ENCODE data around the gene TMEM255B. TPM values are rescaled to one million over a fixed set of nuclear protein-coding genes. Genes with fewer than 3 reads are reported as not detected.
"Not testable (repeated sequence)": the region's sequence is repeated elsewhere in the genome, so short reads cannot be mapped to it uniquely, and the experiment has no call there.

TMEM255B gene
- polyA plus RNA-seq, 6 donors from 2014 or later: 0.05 to 1.5 (median 0.65) TPM

DNA sequence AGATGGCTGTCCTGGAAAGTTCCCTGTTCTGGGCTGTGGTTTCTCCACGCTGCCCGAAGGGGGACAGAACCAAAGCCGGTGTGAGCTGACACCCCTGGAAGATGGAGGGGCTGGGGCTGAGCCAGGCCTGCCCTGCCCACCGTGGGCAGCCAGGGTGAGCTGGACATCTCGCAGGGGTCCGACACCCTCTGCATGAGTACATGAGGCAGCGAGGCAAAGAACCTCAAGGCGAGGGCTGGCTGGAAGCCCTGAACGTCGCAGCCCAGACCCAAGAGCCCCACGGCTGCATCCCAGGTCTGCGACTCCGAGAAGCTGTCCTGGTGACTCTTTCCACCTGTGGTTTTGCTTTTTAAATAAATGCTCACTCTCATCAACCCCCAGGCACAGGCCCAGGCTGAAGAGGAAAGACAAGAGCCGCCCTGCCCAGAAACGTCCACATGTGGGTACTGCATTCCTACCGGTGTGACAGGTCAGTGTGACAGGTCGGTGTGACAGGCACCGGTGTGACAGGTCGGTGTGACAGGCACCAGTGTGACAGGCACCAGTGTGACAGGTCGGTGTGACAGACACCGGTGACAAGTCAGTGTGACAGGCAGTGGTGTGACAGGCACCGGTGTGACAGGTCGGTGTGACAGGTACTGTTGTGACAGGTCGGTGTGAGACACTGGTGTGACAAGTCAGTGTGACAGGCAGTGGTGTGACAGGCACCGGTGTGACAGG is 74.2 kb downstream of the TMEM255B start:
- ATAC-seq (ENCODE audit: low read depth in 2 of 2): no peak
- Mint-ChIP-seq H3K4me1 (peaks cover 2 to 14% (median 5%) of the 10 kb centered on the region in 3 donors), H3K4me3 (no peak overlapping the region), H3K27me3 (no peaks in the 10 kb centered on the region), H3K9me3 (peaks cover 0 to 2% (median 0%) of the 10 kb centered on the region in 7 donors), H3K36me3 (no peaks in the 10 kb centered on the region), H3K27ac (no peak overlapping the region)
- DNase-seq: no peak

DNA sequence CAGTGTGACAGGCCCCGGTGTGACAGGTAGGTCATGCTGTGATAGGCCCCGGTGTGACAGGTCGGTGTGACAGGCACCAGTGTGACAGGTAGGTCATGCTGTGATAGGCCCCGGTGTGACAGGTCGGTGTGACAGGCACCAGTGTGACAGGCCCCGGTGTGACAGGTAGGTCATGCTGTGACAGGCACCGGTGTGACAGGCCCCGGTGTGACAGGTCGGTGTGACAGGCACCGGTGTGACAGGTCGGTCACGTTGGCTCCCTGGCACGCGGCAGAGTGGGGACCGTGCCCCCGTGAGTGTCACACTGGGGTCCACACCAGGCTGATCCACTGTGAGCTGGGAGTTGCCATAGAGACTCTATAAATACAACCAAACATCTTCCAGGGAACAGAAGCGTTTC is 75.0 kb downstream of the TMEM255B start:
- ATAC-seq (ENCODE audit: low read depth in 2 of 2); H3K27me3 Mint-ChIP-seq; H3K27ac Mint-ChIP-seq; DNase-seq; H3K36me3 Mint-ChIP-seq; H3K9me3 Mint-ChIP-seq; H3K4me3 Mint-ChIP-seq: not testable (repeated sequence)
- H3K4me1 Mint-ChIP-seq: peaks cover 2 to 14% (median 5%) of the 10 kb centered on the region in 3 donors

DNA sequence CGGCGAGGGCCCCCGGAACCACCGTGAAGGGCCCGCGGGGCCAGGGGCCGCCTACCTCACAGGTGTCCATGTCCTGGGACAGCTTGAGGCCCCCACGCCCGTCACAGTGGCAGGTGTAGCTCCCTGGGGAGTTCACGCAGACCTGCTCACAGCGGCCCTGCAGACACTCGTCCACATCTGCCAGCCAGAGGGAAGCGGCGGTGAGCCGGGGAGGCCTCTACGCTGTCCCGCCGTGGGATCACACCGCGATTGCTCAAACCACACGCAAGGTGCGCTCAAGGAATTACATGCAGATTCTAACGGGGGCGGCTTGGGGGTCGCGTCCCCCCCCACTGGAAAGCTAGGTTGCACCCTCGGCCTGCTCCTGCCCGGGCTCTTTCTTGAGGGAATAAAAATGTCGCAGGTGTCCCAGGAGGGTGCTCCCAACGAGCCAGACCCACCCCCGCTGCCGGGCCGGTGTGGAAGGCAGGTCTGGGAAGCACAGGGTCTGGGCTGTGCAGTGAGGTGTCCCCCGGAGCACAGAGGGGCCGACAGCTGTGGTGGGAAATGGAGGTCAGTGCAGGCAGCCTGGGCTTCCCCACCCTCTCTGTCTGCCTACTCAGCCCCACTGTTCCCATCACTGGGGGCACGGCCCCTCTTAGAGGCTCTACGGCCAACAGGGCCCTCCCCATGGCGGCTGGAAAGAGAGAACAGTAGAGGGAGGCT is 75.6 kb downstream of the TMEM255B start:
- peaks cover 2 to 14% (median 5%) of the 10 kb centered on the region in 3 donors for H3K4me1 Mint-ChIP-seq
- no peaks in the 10 kb centered on the region for H3K27me3 Mint-ChIP-seq
- peaks cover 0 to 2% (median 0%) of the 10 kb centered on the region in 7 donors for H3K9me3 Mint-ChIP-seq
- ATAC-seq (ENCODE audit: low read depth in 2 of 2): no peak
- no peak overlapping the region for H3K4me3 Mint-ChIP-seq
- H3K27ac Mint-ChIP-seq: peak overlapping the region in 1 of 6 donors; percentile 16
- H3K36me3 Mint-ChIP-seq: no peaks in the 10 kb centered on the region
- no peak for DNase-seq

GRCh38 chr13:113835461-113836270 is 76.6 kb downstream of the TMEM255B start:
- H3K27me3 Mint-ChIP-seq: no peaks in the 10 kb centered on the region
- DNase-seq (no peak), ATAC-seq (ENCODE audit: low read depth in 2 of 2) (no peak)
- H3K4me1 Mint-ChIP-seq: peaks cover 2 to 14% (median 5%) of the 10 kb centered on the region in 3 donors
- no peaks in the 10 kb centered on the region for H3K36me3 Mint-ChIP-seq
- peak overlapping the region in 2 of 6 donors; percentile 73 to 93 for H3K27ac Mint-ChIP-seq
- peaks cover 0 to 2% (median 0%) of the 10 kb centered on the region in 7 donors for H3K9me3 Mint-ChIP-seq
- peak overlapping the region in 1 of 8 donors; percentile 47 for H3K4me3 Mint-ChIP-seq

DNA sequence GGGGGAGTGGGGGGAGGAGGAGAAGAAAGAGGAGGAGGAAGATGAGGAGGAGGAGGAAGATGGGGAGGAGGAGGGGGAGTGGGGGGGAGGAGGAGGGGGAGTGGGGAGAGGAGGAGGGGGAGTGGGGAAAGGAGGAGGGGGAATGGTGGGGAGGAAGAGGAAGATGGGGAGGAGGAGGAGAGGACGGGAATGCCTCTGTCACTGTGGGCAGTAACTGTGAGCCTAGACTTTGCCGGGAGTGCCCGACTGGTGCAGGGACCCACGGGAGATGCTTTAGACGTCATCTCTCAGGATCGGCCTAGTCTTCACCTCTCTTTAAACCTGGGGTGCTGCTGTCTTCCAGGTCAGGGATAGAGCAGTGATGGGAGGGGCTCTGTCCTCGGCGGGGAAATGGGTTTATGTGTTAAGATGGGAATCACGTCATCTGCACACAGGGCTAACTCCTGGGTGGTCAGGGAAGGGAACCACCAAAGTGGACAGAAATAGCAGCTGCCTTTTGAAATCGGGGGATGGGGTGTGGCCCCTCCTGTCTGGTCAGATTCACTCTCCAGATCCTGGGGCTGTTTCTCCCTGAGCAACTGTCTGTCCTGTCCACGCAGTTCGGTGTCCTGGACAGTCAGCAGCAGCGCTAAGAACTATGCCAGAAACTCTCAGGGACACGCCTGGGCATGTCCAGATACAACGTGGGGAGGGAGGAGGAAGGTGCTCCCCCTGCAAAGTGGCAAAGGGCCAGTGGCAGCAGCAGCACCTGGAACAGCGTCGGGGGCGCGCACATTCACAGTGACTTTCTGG is 77.9 kb downstream of the TMEM255B start:
- Mint-ChIP-seq H3K4me3 (no peak overlapping the region), H3K36me3 (no peaks in the 10 kb centered on the region), H3K9me3 (peaks cover 0 to 2% (median 0%) of the 10 kb centered on the region in 7 donors), H3K27ac (peak overlapping the region in 3 of 6 donors; percentile 60 to 78 (median 68)), H3K4me1 (peaks cover 5 to 21% (median 6%) of the 10 kb centered on the region in 3 donors), H3K27me3 (no peaks in the 10 kb centered on the region)
- DNase-seq (no peak), ATAC-seq (ENCODE audit: low read depth in 2 of 2) (no peak)

- Mint-ChIP-seq H3K27me3 (no peaks in the 10 kb centered on the region), H3K27ac (peak overlapping the region in 3 of 6 donors; percentile 60 to 78 (median 68)), H3K9me3 (peaks cover 0 to 2% (median 0%) of the 10 kb centered on the region in 7 donors), H3K36me3 (no peaks in the 10 kb centered on the region), H3K4me1 (peaks cover 5 to 23% (median 12%) of the 10 kb centered on the region in 3 donors), H3K4me3 (no peak overlapping the region)
- ATAC-seq (ENCODE audit: low read depth in 2 of 2): no peak
- DNase-seq: no peak
Measured at GRCh38 chr13:113837560-113838355, 78.7 kb downstream of the TMEM255B start.

DNA sequence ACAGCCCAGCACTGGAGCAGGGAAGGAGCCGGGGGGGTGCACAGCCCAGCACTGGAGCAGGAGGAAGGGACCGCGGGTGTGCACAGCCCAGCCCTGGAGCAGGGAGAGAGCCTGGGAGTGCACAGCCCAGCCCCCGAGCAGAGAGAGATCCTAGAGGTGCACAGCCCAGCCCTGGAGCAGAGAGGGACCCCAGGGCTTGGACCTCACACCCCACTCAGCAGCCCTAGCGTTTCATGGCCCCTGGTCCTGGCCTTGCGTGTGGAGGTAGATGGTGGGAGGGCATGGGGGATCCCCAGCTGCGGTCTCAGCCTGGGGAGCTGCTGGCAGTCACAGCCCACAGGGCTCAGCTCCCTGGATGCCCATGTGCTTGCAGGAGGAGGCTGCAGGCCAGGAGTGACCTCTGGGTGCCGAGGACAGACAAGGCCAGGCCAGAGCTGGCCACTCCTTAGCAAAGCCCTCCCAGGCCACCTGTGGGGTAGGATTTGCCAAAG is 79.7 kb downstream of the TMEM255B start:
- Mint-ChIP-seq H3K4me3 (no peak overlapping the region), H3K9me3 (peaks cover 0 to 2% (median 0%) of the 10 kb centered on the region in 7 donors), H3K27ac (no peak overlapping the region), H3K4me1 (peaks cover 5 to 23% (median 12%) of the 10 kb centered on the region in 3 donors), H3K36me3 (no peaks in the 10 kb centered on the region), H3K27me3 (no peaks in the 10 kb centered on the region)
- ATAC-seq (ENCODE audit: low read depth in 2 of 2) (no peak), DNase-seq (no peak)

DNA sequence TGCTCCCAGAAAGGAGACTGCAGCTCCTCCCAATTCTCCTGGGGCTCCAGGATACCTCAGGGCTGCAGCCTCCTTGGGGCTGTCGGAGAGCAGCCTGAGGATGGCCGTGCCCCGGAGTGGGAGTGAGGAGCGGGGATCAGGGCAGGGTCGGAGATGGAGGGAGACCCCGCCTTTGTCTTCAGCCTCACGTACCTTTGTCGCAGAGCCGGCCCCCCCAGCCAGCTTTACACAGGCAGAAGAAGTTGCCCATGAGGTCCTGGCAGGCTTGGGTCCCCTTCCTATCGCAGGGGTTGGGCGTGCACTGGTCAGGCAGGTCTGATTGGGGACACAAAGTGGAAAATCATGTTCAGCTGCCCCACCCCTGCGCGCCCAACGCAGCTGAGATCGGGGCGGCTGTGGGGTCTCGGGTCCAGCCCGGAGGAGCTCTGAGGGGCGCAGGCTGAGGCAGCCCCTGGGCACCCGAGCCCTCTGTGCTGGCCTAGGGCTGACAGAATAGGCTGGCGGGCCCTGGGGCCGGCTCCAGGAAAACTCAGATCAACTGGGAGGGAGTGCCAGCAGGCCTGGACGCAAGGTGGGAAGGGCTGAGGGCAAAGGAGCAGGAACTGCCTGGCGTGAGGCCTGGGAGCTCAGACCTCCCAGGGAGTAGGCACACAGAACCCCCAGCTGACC is 80.6 kb downstream of the TMEM255B start:
- Mint-ChIP-seq H3K4me1 (peaks cover 5 to 27% (median 12%) of the 10 kb centered on the region in 3 donors), H3K27ac (no peak overlapping the region), H3K4me3 (no peak overlapping the region), H3K36me3 (no peaks in the 10 kb centered on the region), H3K9me3 (peaks cover 0 to 3% (median 0%) of the 10 kb centered on the region in 7 donors), H3K27me3 (peaks cover 0 to 7% (median 6%) of the 10 kb centered on the region in 3 donors)
- DNase-seq: no peak
- no peak for ATAC-seq (ENCODE audit: low read depth in 2 of 2)

GRCh38 chr13:113840541-113841352 is 81.7 kb downstream of the TMEM255B start:
- no peak for DNase-seq
- Mint-ChIP-seq H3K4me1 (peaks cover 0 to 27% (median 12%) of the 10 kb centered on the region in 3 donors), H3K4me3 (no peak overlapping the region), H3K9me3 (peaks cover 0 to 5% (median 0%) of the 10 kb centered on the region in 7 donors), H3K27ac (no peak overlapping the region), H3K27me3 (peaks cover 0 to 10% (median 6%) of the 10 kb centered on the region in 3 donors), H3K36me3 (no peaks in the 10 kb centered on the region)
- ATAC-seq (ENCODE audit: low read depth in 2 of 2): no peak

DNA sequence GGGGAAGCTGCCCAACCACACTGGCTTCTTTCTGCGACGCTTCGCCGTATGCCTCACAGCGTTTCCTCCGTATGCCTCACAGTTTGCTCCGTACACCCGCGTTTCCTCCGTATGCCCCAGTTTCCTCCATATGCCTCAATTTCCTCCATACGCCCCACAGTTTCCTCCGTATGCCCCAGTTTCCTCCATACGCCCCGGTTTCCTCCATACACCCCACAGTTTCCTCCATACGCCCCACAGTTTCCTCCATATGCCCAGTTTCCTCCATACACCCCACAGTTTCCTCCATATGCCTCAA is 82.3 kb downstream of the TMEM255B start:
- no peak for ATAC-seq (ENCODE audit: low read depth in 2 of 2)
- Mint-ChIP-seq H3K9me3 (peaks cover 0 to 5% (median 0%) of the 10 kb centered on the region in 7 donors), H3K4me3 (no peak overlapping the region), H3K27me3 (peaks cover 0 to 10% (median 9%) of the 10 kb centered on the region in 3 donors), H3K36me3 (no peaks in the 10 kb centered on the region), H3K4me1 (peaks cover 0 to 25% (median 11%) of the 10 kb centered on the region in 3 donors), H3K27ac (no peak overlapping the region)
- no peak for DNase-seq
